GM12878 (cell line): ENCODE data around the gene ADRA2C. TPM values are rescaled to one million over a fixed set of nuclear protein-coding genes. Genes with fewer than 3 reads are reported as not detected.

ENCODE experiments used
- ATAC-seq: fragments of 200-7000 bp; cut with Tn5 transposase; 3 replicates; pipeline ENCODE4 v1.9.1; 2020; ENCODE audit warnings: mild to moderate bottlenecking, moderate library complexity
- BruUV-seq: library from RNA; stranded (reverse); fragments of 400-500 nt; replicated peaks from 2 replicates; lab custom pipeline; 2021; lab: Mats Ljungman, UMichigan
- CTCF ChIA-PET: fragments of 300-600 bp; sonication (Branson Sonifier 250); formaldehyde crosslinking; extraction: SDS; loops from one replicate; lab custom pipeline; 2021; ENCODE audit warnings: inconsistent platforms; lab: Yijun Ruan, JAX
- POLR2A ChIA-PET: fragments of 350-600 bp; formaldehyde crosslinking; extraction: SDS; loops from one replicate; lab custom pipeline; 2021; ENCODE audit warnings: inconsistent platforms; lab: Charles Lee
- RAD21 ChIA-PET: fragments of 300-600 bp; sonication (Branson Sonifier 250); formaldehyde crosslinking; loops from one replicate; lab custom pipeline; 2023; ENCODE audit warnings: antibody characterized with exemption; ENCODE audit not compliant: unreplicated experiment; lab: Charles Lee
- SMC1A ChIA-PET: fragments of 300-600 bp; sonication (Branson Sonifier 250); formaldehyde crosslinking; loops from one replicate; lab custom pipeline; 2023; ENCODE audit not compliant: unreplicated experiment, uncharacterized antibody; lab: Charles Lee
- DNase-seq: peaks from one replicate; pipeline ENCODE4 v3.0.0-alpha.2; 2011; ENCODE audit warnings: low read depth, low spot score
- FAIRE-seq: peaks from 3 replicates; lab custom pipeline; 2011; peaks lifted over from hg19 to GRCh38; lab: Jason Lieb, UNC
- H2AFZ ChIP-seq: 2 replicates; pipeline ENCODE4 v1.6.0; 2011; ENCODE audit warnings: low read depth, low read length, control low read depth; ENCODE audit not compliant: control insufficient read depth
- H3K27ac ChIP-seq: 2 replicates; pipeline ENCODE4 v1.5.1; 2011; ENCODE audit warnings: control low read depth; ENCODE audit not compliant: control insufficient read depth, insufficient read depth
- H3K27me3 ChIP-seq, 2 experiments: replicated peaks in 1 of 2; 2 replicates each; pipeline versions ENCODE4 v1.6.0 to v1.6.1; 2011; ENCODE audit warnings: low read length in 1 of 2; ENCODE audit not compliant: control insufficient read depth in 2 of 2, insufficient read depth in 2 of 2
- H3K36me3 ChIP-seq, 2 experiments: 2 replicates each; pipeline ENCODE4 v1.5.1; 2011; ENCODE audit warnings: low read length in 1 of 2; ENCODE audit not compliant: control insufficient read depth in 2 of 2, insufficient read depth in 2 of 2
- H3K4me1 ChIP-seq: 2 replicates; pipeline ENCODE4 v1.6.1; 2011; ENCODE audit warnings: mild to moderate bottlenecking, low read length, moderate library complexity, mixed read lengths; ENCODE audit not compliant: control insufficient read depth, insufficient read depth
- H3K4me2 ChIP-seq: 2 replicates; pipeline ENCODE4 v1.6.0; 2011; ENCODE audit warnings: control low read depth; ENCODE audit not compliant: control insufficient read depth, insufficient read depth
- H3K4me3 ChIP-seq: fragments of 200-600 bp; sonication (generic); 2 replicates; pipeline ENCODE4 v1.5.1; 2016
- H3K79me2 ChIP-seq: 2 replicates; pipeline ENCODE4 v1.6.0; 2011; ENCODE audit warnings: low read length; ENCODE audit not compliant: control insufficient read depth, insufficient read depth
- H3K9ac ChIP-seq: 2 replicates; pipeline ENCODE4 v1.8.0; 2011; ENCODE audit warnings: low read length, control low read depth, mixed read lengths; ENCODE audit not compliant: control insufficient read depth, insufficient read depth
- H3K9me3 ChIP-seq: replicated peaks from 3 replicates; pipeline ENCODE4 v1.5.1; 2011; ENCODE audit warnings: mild to moderate bottlenecking, low read length; ENCODE audit not compliant: control insufficient read depth, insufficient read depth
- H4K20me1 ChIP-seq: 2 replicates; pipeline ENCODE4 v1.6.0; 2011; ENCODE audit not compliant: control insufficient read depth, insufficient read depth
- ATF7 ChIP-seq: fragments of 450-650 bp; IDR thresholded peaks from 2 replicates; pipeline ENCODE4 v1.6.1; 2016; ENCODE audit warnings: low read depth, mild to moderate bottlenecking
- CHD4 ChIP-seq: fragments of 200-600 bp; sonication (generic); IDR thresholded peaks from 2 replicates; pipeline ENCODE4 v1.6.1; 2016; ENCODE audit warnings: mild to moderate bottlenecking
- KDM1A ChIP-seq: fragments of 200-600 bp; sonication (generic); IDR thresholded peaks from 2 replicates; pipeline ENCODE4 v1.6.1; 2016; ENCODE audit warnings: borderline replicate concordance
- RUNX3 ChIP-seq: IDR thresholded peaks from 2 replicates; pipeline ENCODE4 v1.6.1; 2012; ENCODE audit warnings: low read length, inconsistent platforms
- SREBF2 ChIP-seq: IDR thresholded peaks from 2 replicates; pipeline ENCODE4 v1.6.1; 2012; ENCODE audit warnings: mild to moderate bottlenecking, low read length
- TCF7 ChIP-seq: IDR thresholded peaks from 2 replicates; pipeline ENCODE4 v1.6.1; 2014; ENCODE audit warnings: antibody characterized with exemption, borderline replicate concordance
- WGBS: methylation state at CpG from one replicate; pipeline ENCODE4 v1.1.6; 2016; ENCODE audit warnings: low lambda C conversion rate; ENCODE audit not compliant: insufficient replicate concordance, insufficient coverage; ENCODE audit errors: missing lambda C conversion rate; 5-methylcytosine and 5-hydroxymethylcytosine counted together
- in situ Hi-C: fragments of 300-500 bp; cut with MboI; formaldehyde crosslinking; loops from 9 replicates; pipeline ENCODE4 v1.14.3; 2018; ENCODE audit warnings: mixed read lengths
- intact Hi-C: fragments of 100-400 bp; cut with micrococcal nuclease; formaldehyde crosslinking; loops from one replicate; pipeline ENCODE4 v1.14.2; 2022; ENCODE audit not compliant: unreplicated experiment
- polyA plus RNA-seq, 11 experiments: library from polyadenylated mRNA; depleted of rRNA in 4 of 11; unstranded in 6 of 11; stranded (reverse) in 5 of 11; fragments of >200 nt; fragmentation: Nextera tagmentation in 4 of 11; fragmentation: Illumina TruSeq in 1 of 11; extraction: Ambion mirVana in 4 of 11; extraction: Trizol in 1 of 11; gene quantifications; 1 replicate in 1 of 11; 2 replicates in 10 of 11; pipeline versions ENCODE4 v1.2.1 to v1.2.3, GENCODE V29; 2011 to 2016; ENCODE audit warnings: inconsistent platforms in 2 of 11, missing spikeins in 2 of 11, low read depth in 1 of 11
- total RNA-seq, 4 experiments: library from RNA; depleted of rRNA in 3 of 4; stranded (reverse); fragments of >200 nt in 3 of 4; fragmentation: Illumina TruSeq in 1 of 4; extraction: Trizol in 1 of 4; gene quantifications; 2 replicates each; pipeline versions ENCODE4 v1.2.1 to v1.2.3, GENCODE V29; 2013 to 2021
- TF ChIP-seq, protein P1 (sequence below): IDR thresholded peaks from 2 replicates; pipeline ENCODE4 v1.6.1; 2011; ENCODE audit warnings: borderline replicate concordance, low read depth, mild to moderate bottlenecking, moderate library complexity, mixed read lengths, low read length; ENCODE audit not compliant: insufficient read depth; ENCODE audit errors: extremely low read length
- TF ChIP-seq, protein P2 (sequence below): fragments of 450-650 bp; IDR thresholded peaks from 2 replicates; pipeline ENCODE4 v1.6.1; 2017; ENCODE audit warnings: borderline replicate concordance

Gene ADRA2C
- total and polyA plus RNA-seq, 10 of the 15 experiments (the other 5 are each of a cell fraction or from before 2014, with no cell fraction given) = 0.15 TPM; not detected in 9

DNA sequence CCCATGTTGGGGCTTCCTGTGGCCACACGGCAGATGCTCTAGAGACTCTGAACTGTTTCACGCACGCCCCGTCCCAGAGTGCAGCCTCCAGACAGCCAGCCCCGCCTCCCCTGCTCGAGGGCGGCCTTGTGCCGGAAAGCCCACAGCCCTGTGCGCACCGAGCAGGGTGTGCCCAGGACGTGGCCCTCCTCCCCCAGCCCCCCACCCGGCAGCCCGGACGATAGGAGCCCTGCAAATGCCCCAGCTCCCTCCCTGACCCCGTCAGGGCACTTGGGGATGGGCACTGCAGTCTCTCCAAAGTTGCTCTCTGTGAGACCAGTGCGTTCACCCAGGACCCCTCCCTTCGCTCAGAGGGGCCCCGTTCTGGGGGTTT is 37.3 kb downstream of the ADRA2C start (continued):
- TF ChIP-seq, protein P1, sequence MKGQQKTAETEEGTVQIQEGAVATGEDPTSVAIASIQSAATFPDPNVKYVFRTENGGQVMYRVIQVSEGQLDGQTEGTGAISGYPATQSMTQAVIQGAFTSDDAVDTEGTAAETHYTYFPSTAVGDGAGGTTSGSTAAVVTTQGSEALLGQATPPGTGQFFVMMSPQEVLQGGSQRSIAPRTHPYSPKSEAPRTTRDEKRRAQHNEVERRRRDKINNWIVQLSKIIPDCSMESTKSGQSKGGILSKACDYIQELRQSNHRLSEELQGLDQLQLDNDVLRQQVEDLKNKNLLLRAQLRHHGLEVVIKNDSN = no peak
- TF ChIP-seq TCF7 (no peak), SREBF2 (no peak)

DNA sequence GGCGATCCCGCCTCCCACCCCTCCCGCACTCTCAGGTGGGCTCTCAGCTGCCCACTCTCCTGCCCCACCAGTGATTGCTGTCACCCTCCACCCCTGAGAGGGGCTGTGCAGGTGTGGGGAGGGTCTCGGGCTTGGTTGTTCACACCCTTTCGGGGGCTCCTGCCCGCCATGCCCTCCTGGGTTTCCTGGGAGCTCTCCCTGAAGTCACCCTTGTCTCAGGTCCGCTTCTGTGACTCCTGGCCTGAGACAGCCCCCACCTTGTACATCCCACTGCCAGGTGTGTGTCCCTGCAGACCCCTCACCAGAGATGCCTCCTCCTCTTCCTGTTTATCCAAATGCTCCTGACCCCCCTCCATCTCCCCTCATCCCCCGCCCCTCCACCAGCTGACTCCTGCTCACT is 37.8 kb downstream of the ADRA2C start:
- Histone ChIP-seq H3K4me2 (no peak overlapping the region), H3K36me3 (no peaks in the 10 kb centered on the region), H3K9me3 (no peaks in the 10 kb centered on the region), H4K20me1 (no peaks in the 10 kb centered on the region), H2AFZ (no peak overlapping the region), H3K4me1 (no peaks in the 10 kb centered on the region), H3K27me3 (0 out of 4 replicates have a peak, but pooled peaks cover 0 to 1% of the 10 kb centered on the region in 2 experiments), H3K79me2 (no peaks in the 10 kb centered on the region), H3K9ac (no peak overlapping the region), H3K4me3 (no peak overlapping the region), H3K27ac (no peak overlapping the region)
- POLR2A ChIA-PET = no interaction called here
- TF ChIP-seq CHD4 (no peak), RUNX3 (no peak), KDM1A (no peak), ATF7 (no peak), SREBF2 (no peak)
- TF ChIP-seq, protein P2, sequence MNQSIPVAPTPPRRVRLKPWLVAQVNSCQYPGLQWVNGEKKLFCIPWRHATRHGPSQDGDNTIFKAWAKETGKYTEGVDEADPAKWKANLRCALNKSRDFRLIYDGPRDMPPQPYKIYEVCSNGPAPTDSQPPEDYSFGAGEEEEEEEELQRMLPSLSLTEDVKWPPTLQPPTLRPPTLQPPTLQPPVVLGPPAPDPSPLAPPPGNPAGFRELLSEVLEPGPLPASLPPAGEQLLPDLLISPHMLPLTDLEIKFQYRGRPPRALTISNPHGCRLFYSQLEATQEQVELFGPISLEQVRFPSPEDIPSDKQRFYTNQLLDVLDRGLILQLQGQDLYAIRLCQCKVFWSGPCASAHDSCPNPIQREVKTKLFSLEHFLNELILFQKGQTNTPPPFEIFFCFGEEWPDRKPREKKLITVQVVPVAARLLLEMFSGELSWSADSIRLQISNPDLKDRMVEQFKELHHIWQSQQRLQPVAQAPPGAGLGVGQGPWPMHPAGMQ = no peak
- no peak for ATAC-seq
- SMC1A ChIA-PET = no interaction called here
- WGBS = 20% methylated on average over 7 of the region's 8 CpGs
- no peak for DNase-seq
- intact Hi-C loops (no loop called here), in situ Hi-C loops (no loop called here)
- BruUV-seq = no TSS peak
- RAD21 ChIA-PET = no interaction called here
- no peak for FAIRE-seq
- CTCF ChIA-PET = no interaction called here
